Gastrocnemius medialis (tissue), 4 donors: ENCODE measurements around the gene IL16.

Experiments
- POLR2A ChIP-seq, 2 donors: fragments of 450-650 bp; IDR thresholded peaks; one replicate each; pipeline ENCODE4 v1.6.1; 2017; ENCODE audit warnings: antibody characterized with exemption in 2 of 2, mild to moderate bottlenecking in 2 of 2, moderate library complexity in 2 of 2
- TF ChIP-seq, protein P1 (sequence below), 5 experiments: fragments of 450-650 bp in 3 of 5; fragments of 200-600 bp in 2 of 5; sonication (generic) in 2 of 5; IDR thresholded peaks in 4 of 5; conservative IDR thresholded peaks in 1 of 5; 1 replicate in 4 of 5; 2 replicates in 1 of 5; pipeline ENCODE4 v1.5.1; 2016 to 2019; ENCODE audit warnings: antibody characterized with exemption in 5 of 5, mild to moderate bottlenecking in 3 of 5, moderate library complexity in 3 of 5

DNA sequence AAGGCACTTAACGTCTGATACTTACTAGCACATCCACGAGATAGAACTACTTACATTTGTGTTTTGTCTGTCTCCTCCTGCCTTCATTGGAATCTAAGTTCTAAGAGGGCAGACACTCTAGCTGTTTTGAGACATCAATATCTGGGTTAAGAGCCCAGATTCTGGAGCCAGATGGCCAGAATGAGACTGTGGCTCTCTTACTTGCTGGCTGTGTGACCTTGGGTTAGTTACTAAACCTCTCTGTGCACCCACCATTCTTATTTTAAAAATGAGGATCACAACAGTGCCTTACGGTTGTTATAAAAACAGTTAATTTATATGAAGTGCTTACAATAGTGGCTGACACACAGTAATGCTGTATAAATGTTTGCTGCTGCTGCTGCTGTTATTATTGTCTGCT is 119.6 kb downstream of the IL16 start:
- TF ChIP-seq POLR2A (IDR thresholded peaks at IDR 0.05) = no peak
- TF ChIP-seq, protein P1, sequence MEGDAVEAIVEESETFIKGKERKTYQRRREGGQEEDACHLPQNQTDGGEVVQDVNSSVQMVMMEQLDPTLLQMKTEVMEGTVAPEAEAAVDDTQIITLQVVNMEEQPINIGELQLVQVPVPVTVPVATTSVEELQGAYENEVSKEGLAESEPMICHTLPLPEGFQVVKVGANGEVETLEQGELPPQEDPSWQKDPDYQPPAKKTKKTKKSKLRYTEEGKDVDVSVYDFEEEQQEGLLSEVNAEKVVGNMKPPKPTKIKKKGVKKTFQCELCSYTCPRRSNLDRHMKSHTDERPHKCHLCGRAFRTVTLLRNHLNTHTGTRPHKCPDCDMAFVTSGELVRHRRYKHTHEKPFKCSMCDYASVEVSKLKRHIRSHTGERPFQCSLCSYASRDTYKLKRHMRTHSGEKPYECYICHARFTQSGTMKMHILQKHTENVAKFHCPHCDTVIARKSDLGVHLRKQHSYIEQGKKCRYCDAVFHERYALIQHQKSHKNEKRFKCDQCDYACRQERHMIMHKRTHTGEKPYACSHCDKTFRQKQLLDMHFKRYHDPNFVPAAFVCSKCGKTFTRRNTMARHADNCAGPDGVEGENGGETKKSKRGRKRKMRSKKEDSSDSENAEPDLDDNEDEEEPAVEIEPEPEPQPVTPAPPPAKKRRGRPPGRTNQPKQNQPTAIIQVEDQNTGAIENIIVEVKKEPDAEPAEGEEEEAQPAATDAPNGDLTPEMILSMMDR (IDR thresholded peaks at IDR 0.05 in 4 of 5, conservative IDR thresholded peaks at IDR 0.05 in 1 of 5) = no peak
